Right renal pelvis (tissue), 4 donors: Measurements from ENCODE around the gene CDC6. TPM values are rescaled to one million over a fixed set of nuclear protein-coding genes. Genes with fewer than 3 reads are reported as not detected.

Experiments used
- DNase-seq, 4 donors: peaks; one replicate each; pipeline ENCODE4 v3.0.0-alpha.2; 2013; ENCODE audit warnings: low read depth in 4 of 4, low spot score in 3 of 4, missing footprints in 1 of 4
- polyA plus RNA-seq, 4 donors: library from polyadenylated mRNA; unstranded; fragments of 120-200 nt; gene quantifications; one replicate each; pipeline ENCODE4 v1.2.1, GENCODE V29; 2013; ENCODE audit not compliant: insufficient read length in 4 of 4

CDC6 gene
- polyA plus RNA-seq, 4 donors = 21.9 to 24.5 (median 24.3) TPM

DNA sequence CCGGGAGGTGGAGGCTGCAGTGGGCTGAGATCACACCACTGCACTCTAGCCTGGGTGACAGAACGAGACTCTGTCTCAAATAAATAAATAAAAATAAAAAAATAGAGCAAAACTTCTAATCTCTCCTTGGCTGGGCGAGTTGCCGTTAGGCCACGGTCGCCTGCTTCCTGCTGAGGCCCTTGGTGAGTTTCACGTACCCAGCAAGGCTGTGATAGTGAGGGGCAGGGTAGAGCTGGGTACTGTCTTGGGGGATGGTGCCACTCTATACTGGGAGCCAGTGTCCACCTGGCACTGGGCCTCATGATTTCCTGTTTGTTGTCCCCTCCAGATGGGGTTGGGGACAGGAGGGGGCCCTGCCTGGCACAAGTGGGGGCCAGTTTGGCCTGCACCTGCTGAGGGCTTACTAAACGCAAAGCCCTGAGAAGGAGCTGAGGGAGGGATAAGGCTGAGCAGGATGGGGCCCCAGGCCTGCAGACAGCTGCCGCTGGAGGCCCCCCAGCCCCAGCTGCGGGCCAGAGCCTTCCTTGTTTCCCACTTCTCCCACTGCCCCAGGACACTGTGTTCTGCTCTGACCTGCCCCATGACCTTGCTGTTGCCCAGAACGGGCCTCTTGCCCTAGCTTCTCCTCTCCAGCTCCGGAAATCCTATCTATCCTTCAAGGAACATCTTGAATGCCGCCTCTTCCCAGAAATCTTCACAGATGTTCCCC is 51.4 kb downstream of the CDC6 start:
- no peak for DNase-seq

GRCh38 chr17:40340327-40340726 is 52.6 kb downstream of the CDC6 start:
- DNase-seq = no peak

DNA sequence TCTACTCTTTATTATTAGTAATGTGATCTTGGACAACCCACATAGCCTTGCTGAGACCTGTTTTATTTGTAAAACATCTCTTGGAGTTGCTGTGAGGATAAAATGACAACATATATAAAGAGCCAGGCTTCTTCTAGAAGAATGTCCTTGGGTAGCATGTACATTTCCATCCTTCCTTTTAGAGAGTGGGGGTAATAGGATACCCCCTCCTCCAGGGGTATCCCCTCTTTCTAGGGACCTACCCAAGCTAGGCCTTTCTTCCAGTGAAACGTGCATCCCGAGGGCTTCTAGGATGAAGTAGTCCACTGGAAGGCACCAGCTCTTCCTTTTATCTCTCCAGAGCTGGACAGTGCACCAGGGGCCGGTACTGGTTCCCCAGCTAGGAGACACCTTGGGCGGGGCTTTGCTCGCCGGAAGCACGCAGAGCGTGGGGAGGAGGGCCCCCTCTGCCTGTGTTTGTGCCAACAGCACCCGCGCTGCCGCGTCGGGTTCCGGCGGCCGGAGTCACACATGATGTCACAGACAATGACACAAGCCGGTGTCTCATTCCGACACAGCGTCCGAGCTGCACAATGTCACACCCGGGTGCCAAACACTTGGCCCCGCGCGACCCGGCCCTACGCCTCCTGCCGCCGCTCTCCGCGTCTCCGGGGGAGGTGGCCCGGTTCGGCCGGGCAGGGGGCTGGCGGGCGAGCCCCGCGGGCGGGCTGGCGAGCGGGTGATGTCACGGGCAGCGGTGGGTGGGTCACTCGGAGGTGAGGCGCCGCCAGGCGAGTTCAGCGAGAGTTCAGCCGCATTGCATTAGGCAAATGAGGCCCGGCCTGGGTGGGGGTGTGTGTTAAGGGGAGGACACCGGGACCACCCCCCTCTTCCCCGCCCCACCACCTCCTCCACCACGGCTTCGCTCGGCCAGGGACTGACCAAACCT is 53.5 kb downstream of the CDC6 start:
- DNase-seq = no peak

GRCh38 chr17:40341808-40342503 is 54.3 kb downstream of the CDC6 start:
- peak in 1 of 4 donors; percentile 74 for DNase-seq

DNA sequence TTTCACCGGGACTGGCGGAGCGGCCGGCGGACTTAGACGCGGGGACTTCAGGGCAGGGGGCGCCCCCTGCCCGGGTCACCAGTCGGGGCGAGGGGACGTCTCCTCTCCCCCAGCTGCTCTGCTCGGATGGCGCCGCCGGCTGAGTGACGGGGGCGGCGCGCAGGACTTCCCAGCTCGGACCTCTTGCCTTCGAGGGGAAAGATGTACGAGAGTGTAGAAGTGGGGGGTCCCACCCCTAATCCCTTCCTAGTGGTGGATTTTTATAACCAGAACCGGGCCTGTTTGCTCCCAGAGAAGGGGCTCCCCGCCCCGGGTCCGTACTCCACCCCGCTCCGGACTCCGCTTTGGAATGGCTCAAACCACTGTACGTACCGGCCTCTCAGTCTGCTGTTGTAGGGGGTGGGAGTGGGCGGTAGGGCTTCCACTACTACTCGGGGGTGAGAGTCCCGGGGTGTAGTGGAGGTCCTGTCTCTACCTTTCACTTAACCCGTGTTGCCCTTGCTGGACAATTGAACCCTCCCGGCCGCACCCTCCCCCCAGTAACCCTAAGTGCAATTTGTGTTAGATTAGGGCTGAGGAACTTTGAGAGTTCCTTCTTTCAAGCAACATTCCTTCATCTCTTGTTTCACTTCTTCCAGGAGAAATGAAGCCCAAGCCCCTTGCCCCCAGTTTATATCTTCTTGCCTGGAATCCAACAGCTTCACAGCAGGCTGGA is 55.0 kb downstream of the CDC6 start:
- DNase-seq = no peak

GRCh38 chr17:40343219-40344119 is 55.8 kb downstream of the CDC6 start:
- no peak for DNase-seq

DNA sequence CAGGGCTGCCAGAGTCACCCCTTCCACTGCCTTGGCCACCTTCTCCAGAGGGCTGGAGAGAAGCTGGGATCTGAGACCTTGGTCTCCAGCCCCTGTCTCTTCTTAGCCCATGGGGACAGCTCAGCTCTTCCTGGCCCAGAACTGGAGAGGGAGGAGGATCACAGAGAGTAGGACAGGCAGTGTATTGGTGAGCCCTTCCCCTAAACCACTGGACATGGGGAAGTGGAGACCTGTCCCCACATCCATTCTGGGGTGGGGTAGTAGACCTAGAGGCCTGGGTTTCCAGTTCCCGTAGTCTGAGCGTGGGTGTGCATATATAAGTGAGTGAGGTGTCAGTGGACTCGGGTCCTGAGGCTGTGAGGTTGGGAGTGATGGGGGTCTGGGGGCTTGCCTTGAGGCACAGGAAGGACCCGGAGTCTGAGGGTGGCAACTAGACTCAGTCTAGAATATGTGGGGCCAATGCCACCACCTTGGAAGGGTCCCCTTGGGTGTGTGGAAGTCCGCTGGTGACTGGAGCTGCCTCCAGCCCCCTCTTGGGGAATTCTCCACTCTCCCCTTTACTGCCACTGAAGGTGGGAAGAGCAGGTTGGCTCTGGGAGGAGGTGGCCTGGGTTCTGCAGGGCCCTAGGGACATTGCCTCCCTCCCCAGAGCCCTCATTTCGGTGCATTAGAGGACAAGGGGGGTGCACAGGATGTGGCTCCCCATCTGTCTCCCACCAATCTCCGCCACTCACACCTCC is 56.9 kb downstream of the CDC6 start:
- DNase-seq = no peak

DNA sequence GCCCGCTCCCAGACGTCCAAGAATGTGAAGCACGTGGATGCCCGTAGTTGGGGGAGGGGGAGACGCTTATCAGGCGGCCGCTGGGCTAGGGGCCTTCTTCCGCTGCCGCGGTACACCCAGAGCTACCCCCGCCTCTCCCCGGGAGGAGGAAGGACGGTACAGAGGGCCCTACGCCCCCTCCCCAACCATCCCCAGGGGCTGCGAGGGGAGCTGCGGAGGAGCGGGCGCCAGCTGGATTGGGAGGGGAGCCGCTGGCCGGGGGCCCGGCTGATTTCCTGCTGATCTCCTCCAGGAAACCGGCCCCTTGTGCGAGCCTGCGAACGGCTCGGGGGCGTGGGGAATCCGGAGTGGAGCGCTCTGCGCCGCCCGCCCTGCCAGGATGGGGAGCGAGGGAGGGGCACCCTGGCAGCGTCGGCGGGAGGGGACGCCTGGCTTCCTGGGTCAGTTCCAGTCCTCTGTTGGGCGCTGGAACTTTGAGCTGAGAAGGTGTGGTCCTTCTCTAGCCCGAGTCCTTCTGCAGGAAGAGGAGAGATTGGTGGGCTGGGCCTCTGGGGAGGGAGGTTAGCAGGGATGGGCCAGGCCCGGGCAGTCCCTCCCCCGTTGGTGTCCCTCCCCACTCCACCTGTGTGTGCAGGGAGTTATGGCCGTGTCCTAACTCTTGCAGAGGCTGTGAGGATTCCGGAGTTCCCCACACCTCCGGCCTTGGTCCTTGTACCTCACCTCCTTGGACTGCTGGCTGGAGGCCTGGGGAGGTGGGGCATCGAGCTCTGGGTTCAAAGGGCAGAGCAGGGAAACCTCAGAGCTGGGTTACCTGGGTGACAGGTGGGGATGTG is 57.7 kb downstream of the CDC6 start:
- DNase-seq = no peak

DNA sequence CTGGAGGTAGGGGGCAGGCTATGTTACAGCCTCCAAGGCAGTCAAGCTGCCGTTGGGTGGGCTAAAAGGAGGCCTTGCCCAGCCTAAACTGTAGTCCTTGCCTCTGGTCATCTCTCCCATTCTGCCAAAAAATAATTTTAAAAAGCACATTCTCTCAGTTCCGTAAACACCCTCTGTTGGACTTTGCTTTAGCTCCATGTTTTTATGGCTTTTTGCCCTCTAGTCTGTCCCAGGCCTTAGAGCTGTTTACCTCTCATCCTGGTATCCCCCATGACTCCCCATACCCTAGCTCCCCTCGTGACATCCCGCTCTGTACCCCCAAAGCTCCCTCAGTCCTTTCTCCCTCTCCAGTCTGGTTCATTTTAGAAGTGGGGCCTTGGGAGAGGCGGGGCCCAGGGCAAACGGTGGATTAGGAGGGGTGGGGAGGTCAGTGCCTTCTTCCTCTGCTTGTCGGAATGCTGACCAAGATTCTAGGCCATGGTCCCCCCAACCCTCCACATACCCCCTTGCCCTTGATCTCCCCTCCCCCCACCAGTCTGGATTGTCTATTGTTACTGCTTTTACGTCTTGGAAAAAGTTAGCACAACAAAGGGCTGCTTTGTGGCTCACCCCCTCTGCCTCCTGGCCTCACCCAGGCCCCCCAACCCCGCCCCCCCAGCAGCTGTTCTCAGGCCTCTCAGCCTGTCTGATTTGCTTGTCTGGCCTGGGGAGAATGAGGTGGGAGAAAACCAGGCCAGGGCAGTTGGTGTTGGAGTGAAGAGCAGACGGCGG is 58.5 kb downstream of the CDC6 start:
- DNase-seq = no peak

DNA sequence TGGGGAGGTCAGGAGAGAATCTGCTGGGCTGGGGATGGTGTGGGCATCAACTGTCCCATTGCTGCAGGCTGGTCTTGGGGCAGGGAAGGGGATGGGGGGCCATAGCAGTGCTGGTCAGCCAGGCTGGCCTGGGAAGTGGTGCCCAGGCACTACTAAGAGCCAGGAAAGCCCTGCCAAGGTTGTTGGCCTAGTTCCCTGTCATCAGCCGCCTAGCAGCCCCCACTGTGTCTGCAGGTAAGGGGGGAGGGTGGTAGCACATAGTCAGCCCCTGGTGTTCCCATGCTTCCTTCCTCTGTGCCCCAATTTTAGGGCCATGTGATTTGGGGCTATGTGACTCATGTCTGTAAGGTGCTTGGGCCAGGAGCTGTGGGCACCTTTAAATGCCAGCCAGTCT is 59.1 kb downstream of the CDC6 start:
- no peak for DNase-seq

DNA sequence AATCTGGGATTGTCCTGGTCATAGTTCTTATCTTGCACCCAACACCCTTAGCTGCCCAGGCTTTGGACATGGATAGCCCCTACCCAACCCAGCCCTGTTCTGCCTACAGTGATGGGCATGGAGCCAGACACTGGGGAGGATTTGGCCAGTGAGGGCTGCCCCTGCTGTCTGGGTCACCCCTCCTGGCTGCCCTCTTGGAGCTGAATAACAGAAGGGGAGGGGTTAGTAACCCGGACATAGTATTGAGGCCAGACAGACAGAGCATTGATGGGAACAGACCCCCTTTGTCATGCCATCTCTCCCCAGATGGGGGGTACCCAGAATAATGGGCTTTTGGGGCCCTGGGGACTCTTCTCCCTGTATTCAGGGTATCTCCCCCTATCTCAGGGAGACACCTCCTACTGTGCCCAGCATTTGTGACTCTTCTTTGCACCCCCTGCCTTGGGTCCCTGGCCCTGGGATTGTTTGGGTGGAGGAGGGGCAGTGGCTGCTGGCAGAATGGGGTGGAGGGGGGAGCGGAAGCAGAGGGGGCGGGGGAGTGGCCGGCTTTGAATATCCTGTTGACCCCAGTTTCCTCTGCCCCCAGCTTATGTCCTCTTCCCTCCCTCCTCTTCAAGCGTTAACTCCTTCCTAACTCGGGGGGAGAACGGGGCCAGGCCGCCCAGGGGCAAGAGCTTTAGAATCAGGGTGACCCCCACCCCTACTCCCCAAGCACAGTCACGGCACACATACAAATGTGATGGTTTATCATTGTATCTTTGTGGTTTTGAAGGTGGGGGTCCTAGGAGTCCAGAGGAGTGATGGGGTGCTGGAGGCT is 59.8 kb downstream of the CDC6 start:
- DNase-seq = no peak

- DNase-seq = no peak
Observed at GRCh38 chr17:40348136-40348504, 60.4 kb downstream of the CDC6 start.

GRCh38 chr17:40348562-40349476 is 61.1 kb downstream of the CDC6 start:
- no peak for DNase-seq

- DNase-seq = no peak
Observed at GRCh38 chr17:40349477-40349894, 61.8 kb downstream of the CDC6 start.

DNA sequence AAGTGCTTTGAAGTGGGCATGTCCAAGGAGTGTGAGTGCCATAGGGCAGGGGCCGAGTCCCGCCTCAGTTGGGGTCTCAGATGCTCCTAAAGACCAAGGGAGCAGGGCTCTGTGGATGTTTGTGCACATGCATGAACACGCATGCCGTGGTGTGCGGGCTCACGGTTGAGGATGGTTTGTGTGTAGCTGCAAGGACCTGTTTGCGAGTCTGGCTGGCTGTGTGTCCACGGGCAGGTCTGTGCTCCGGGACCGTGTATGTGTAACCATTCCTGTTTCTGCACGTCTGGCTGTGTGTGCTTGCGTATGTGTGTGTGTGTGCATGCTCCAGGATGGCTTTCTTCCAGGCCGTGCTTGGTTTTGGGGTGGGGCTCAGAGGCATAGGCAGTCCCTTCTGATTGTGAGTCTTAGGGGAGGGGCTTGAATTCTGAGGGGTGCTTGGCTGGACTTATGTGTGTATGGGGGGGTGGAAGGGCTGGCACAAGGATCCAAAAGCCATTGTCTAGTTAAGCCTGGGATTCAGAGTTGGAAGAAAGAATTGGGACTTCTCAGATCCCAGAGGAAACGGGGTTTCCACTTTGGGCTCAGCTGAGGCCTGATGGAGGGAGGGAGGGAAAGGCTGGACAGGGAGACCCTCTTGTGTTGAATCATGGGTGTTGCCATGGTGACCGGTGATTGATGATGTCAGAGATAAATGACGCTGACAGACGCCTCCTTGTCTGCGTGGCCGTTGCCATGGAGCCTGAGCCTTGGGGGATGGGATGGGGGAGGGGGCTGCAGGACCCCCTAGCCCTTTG is 62.4 kb downstream of the CDC6 start:
- peak in 1 of 4 donors; percentile 76 for DNase-seq
